ENCODE measurements around the gene APBA2.
"Not testable (repeated sequence)": the region's sequence is repeated elsewhere in the genome, so short reads cannot be mapped to it uniquely, and the experiment has no call there.

GRCh38 chr15:28843520-28843919 lies 42.3 kb upstream of the APBA2 start:
- TF ChIP-seq CTCF, POLR2A (IDR thresholded peaks at IDR 0.05): not testable (repeated sequence)

All from sigmoid colon (tissue), 3 donors.